GM12891 (cell line): ENCODE results near the gene PALM.

Source experiments
- POLR2A ChIP-seq: IDR thresholded peaks from 2 replicates; pipeline ENCODE4 v1.6.1; 2011; ENCODE audit warnings: low read depth, low read length, control low read depth
- TAF1 ChIP-seq: IDR thresholded peaks from 2 replicates; pipeline ENCODE4 v1.6.1; 2011; ENCODE audit warnings: low read depth, low read length, control low read depth

GRCh38 chr19:681029-682019, 27.4 kb upstream of the PALM start:
- TF ChIP-seq TAF1 (no peak), POLR2A (no peak)
